Gastrocnemius medialis (tissue), 4 donors: ENCODE results near the gene DDX28. TPM values are rescaled to one million over a fixed set of nuclear protein-coding genes. Genes with fewer than 3 reads are reported as not detected.
A peak's percentile ranks its signal among the peaks of the same experiment; 100 is the strongest.
"Not testable (repeated sequence)": the region's sequence is repeated elsewhere in the genome, so short reads cannot be mapped to it uniquely, and the experiment has no call there.

Experiments used
- ATAC-seq, 2 donors: fragments of 150-250 bp; one replicate each; pipeline ENCODE4 v1.9.1; 2016
- DNase-seq, 2 donors: peaks; one replicate each; pipeline ENCODE4 v3.0.0-alpha.2; 2019
- H3K27ac ChIP-seq, 4 donors: fragments of 200-600 bp; sonication (generic); 1 replicate in 1 of 4; 2 replicates in 3 of 4; pipeline ENCODE4 v1.5.1; 2016 to 2018; ENCODE audit warnings: mild to moderate bottlenecking in 2 of 4, moderate library complexity in 1 of 4
- H3K27me3 ChIP-seq, 3 donors: fragments of 200-600 bp; sonication (generic) in 2 of 3; 1 replicate in 1 of 3; 2 replicates in 2 of 3; pipeline versions ENCODE4 v1.5.1 to v1.6.0; 2016 to 2019; ENCODE audit warnings: mild to moderate bottlenecking in 1 of 3, moderate library complexity in 1 of 3
- H3K36me3 ChIP-seq, 2 donors: fragments of 200-600 bp; sonication (generic) in 1 of 2; one replicate each; pipeline ENCODE4 v1.5.1; 2017 to 2018
- H3K4me1 ChIP-seq, 2 donors: fragments of 200-600 bp; sonication (generic) in 1 of 2; one replicate each; pipeline ENCODE4 v1.5.1; 2016 to 2017; ENCODE audit warnings: mild to moderate bottlenecking in 2 of 2
- H3K4me3 ChIP-seq, 4 donors: fragments of 200-600 bp; sonication (generic) in 3 of 4; 1 replicate in 1 of 4; 2 replicates in 3 of 4; pipeline ENCODE4 v1.5.1; 2016 to 2019; ENCODE audit warnings: mild to moderate bottlenecking in 2 of 4
- H3K9me3 ChIP-seq, 3 donors: fragments of 200-600 bp; sonication (generic) in 2 of 3; 1 replicate in 1 of 3; 2 replicates in 2 of 3; pipeline ENCODE4 v1.5.1; 2016 to 2019
- CTCF ChIP-seq, 5 experiments: fragments of 450-650 bp in 3 of 5; fragments of 200-600 bp in 2 of 5; sonication (generic) in 2 of 5; IDR thresholded peaks in 4 of 5; conservative IDR thresholded peaks in 1 of 5; 1 replicate in 4 of 5; 2 replicates in 1 of 5; pipeline ENCODE4 v1.5.1; 2016 to 2019; ENCODE audit warnings: antibody characterized with exemption in 5 of 5, mild to moderate bottlenecking in 3 of 5, moderate library complexity in 3 of 5
- POLR2A ChIP-seq, 2 donors: fragments of 450-650 bp; IDR thresholded peaks; one replicate each; pipeline ENCODE4 v1.6.1; 2017; ENCODE audit warnings: antibody characterized with exemption in 2 of 2, mild to moderate bottlenecking in 2 of 2, moderate library complexity in 2 of 2
- in situ Hi-C, 4 donors: fragments of 200-750 bp; cut with MboI; loops; one replicate each; pipeline versions ENCODE4 v1.15.0 to v1.8.0; 2017; ENCODE audit warnings: low sequenced_read_pairs in 4 of 4
- intact Hi-C: fragments of 100-400 bp; cut with DNase I; formaldehyde crosslinking; loops from one replicate; pipeline ENCODE4 v1.15.1; 2023; ENCODE audit warnings: low total_unique reads
- total RNA-seq, 4 donors: library from RNA; depleted of rRNA; stranded (reverse); fragments of >200 nt; gene quantifications; one replicate each; pipeline versions ENCODE4 v1.1.0 to v1.2.3, GENCODE V29; 2016

Gene DDX28
- total RNA-seq, 4 donors from 2014 or later, result 6.2 to 16.1 (median 10.4) TPM

- ATAC-seq (peak; percentile 11 to 17), DNase-seq (peak in 1 of 2 donors; percentile 24)
- intact Hi-C loops, result no loop called here
- Histone ChIP-seq H3K4me3 (peak overlapping the region; percentile 79 to 99 (median 84)), H3K27ac (peak overlapping the region; percentile 88 to 98 (median 90)), H3K36me3 (peaks cover 0 to 11% of the 10 kb centered on the region in 2 donors), H3K27me3 (no peaks in the 10 kb centered on the region), H3K9me3 (no peaks in the 10 kb centered on the region), H3K4me1 (peaks cover 29% of the 10 kb centered on the region in 2 donors)
- TF ChIP-seq POLR2A (IDR thresholded peaks at IDR 0.05) (no peak), CTCF (IDR thresholded peaks at IDR 0.05 in 4 of 5, conservative IDR thresholded peaks at IDR 0.05 in 1 of 5) (no peak)
- in situ Hi-C loops, result no loop called here
Observed at GRCh38 chr16:68022278-68022727, 729 bp downstream of the DDX28 start.

GRCh38 chr16:68021490-68021889, 1.5 kb downstream of the DDX28 start:
- H3K27ac ChIP-seq, result peak overlapping the region in 3 of 4 donors; percentile 88 to 90 (median 89)
- in situ Hi-C loops (no loop called here), intact Hi-C loops (no loop called here)
- H3K27me3 ChIP-seq, result no peaks in the 10 kb centered on the region
- peaks cover 0 to 11% of the 10 kb centered on the region in 2 donors for H3K36me3 ChIP-seq
- ATAC-seq (no peak), DNase-seq (no peak)
- peaks cover 29% of the 10 kb centered on the region in 2 donors for H3K4me1 ChIP-seq
- TF ChIP-seq POLR2A (IDR thresholded peaks at IDR 0.05) (no peak), CTCF (IDR thresholded peaks at IDR 0.05 in 4 of 5, conservative IDR thresholded peaks at IDR 0.05 in 1 of 5) (no peak)
- no peaks in the 10 kb centered on the region for H3K9me3 ChIP-seq
- peak overlapping the region; percentile 79 to 99 (median 84) for H3K4me3 ChIP-seq

- Histone ChIP-seq H3K36me3 (peaks cover 0 to 5% of the 10 kb centered on the region in 2 donors), H3K4me3 (no peak overlapping the region), H3K27me3 (no peaks in the 10 kb centered on the region), H3K9me3 (no peaks in the 10 kb centered on the region), H3K27ac (no peak overlapping the region), H3K4me1 (peaks cover 25 to 27% of the 10 kb centered on the region in 2 donors)
- intact Hi-C loops, result no loop called here
- DNase-seq, result no peak
- no peak for ATAC-seq
- TF ChIP-seq CTCF (IDR thresholded peaks at IDR 0.05 in 4 of 5, conservative IDR thresholded peaks at IDR 0.05 in 1 of 5) (no peak), POLR2A (IDR thresholded peaks at IDR 0.05) (no peak)
- in situ Hi-C loops, result no loop called here
Observed at GRCh38 chr16:68019167-68019680, 3.8 kb downstream of the DDX28 start.

GRCh38 chr16:68015681-68016080, 7.4 kb downstream of the DDX28 start, which contains the start of gene DPEP2NB:
TSS of gene DPEP2NB (minus strand) at chr16:68015911. CDS start at chr16:68015770, 141 bp downstream.
- Histone ChIP-seq H3K36me3 (no peaks in the 10 kb centered on the region), H3K4me1 (no peaks in the 10 kb centered on the region), H3K4me3 (no peak within 1 kb of the TSS), H3K27me3 (no peaks in the 10 kb centered on the region), H3K9me3 (no peaks in the 10 kb centered on the region), H3K27ac (no peak within 1 kb of the TSS)
- in situ Hi-C loops, result no loop called here
- intact Hi-C loops, result no loop called here
- DNase-seq (no peak), ATAC-seq (no peak)
- TF ChIP-seq POLR2A (IDR thresholded peaks at IDR 0.05) (no peak), CTCF (IDR thresholded peaks at IDR 0.05 in 4 of 5, conservative IDR thresholded peaks at IDR 0.05 in 1 of 5) (no peak)

GRCh38 chr16:68013440-68013839, 9.6 kb downstream of the DDX28 start:
- Histone ChIP-seq H3K4me1 (no peaks in the 10 kb centered on the region), H3K4me3 (no peak overlapping the region), H3K27ac (no peak overlapping the region), H3K36me3 (no peaks in the 10 kb centered on the region), H3K9me3 (no peaks in the 10 kb centered on the region), H3K27me3 (no peaks in the 10 kb centered on the region)
- intact Hi-C loops (no loop called here), in situ Hi-C loops (no loop called here)
- ATAC-seq (no peak), DNase-seq (no peak)
- no peak for TF ChIP-seq POLR2A (IDR thresholded peaks at IDR 0.05)
- no peak for TF ChIP-seq CTCF (IDR thresholded peaks at IDR 0.05 in 4 of 5, conservative IDR thresholded peaks at IDR 0.05 in 1 of 5)

GRCh38 chr16:68009872-68010271, 13.2 kb downstream of the DDX28 start:
- H3K4me3 ChIP-seq, intact Hi-C loops: not testable (repeated sequence)

More at GRCh38 chr16:68009872-68010271, 13.2 kb downstream of the DDX28 start:
- ATAC-seq, H3K4me1 ChIP-seq, DNase-seq, H3K27me3 ChIP-seq, H3K27ac ChIP-seq, H3K9me3 ChIP-seq, H3K36me3 ChIP-seq, in situ Hi-C loops: not testable (repeated sequence)
